ENCODE results near the gene SPATS2L. TPM values are rescaled to one million over a fixed set of nuclear protein-coding genes. Genes with fewer than 3 reads are reported as not detected.

SPATS2L gene
- total RNA-seq, 1 donor from 2014 or later, result 192 TPM

- Histone ChIP-seq H4K20me1 (ENCODE audit: insufficient read depth, low read length) (no peaks in the 10 kb centered on the region), H3K4me3 (ENCODE audit: insufficient read depth, low read depth, low read length) (no peak overlapping the region), H3K36me3 (ENCODE audit: insufficient read depth, low read length) (peaks cover 11% of the 10 kb centered on the region), H3K9ac (ENCODE audit: low read length) (no peak overlapping the region), H3K4me1 (ENCODE audit: insufficient read depth, low read length) (no peaks in the 10 kb centered on the region), H3K79me2 (ENCODE audit: insufficient read depth, low read length) (no peaks in the 10 kb centered on the region), H3K27ac (ENCODE audit: low read depth, low read length) (no peak overlapping the region), H3K4me2 (ENCODE audit: low read length) (no peak overlapping the region), H3K27me3 (ENCODE audit: insufficient read depth, low read length) (no peaks in the 10 kb centered on the region), H2AFZ (ENCODE audit: low read depth, low read length) (no peak overlapping the region), H3K9me3 (ENCODE audit: insufficient read depth, low read depth, low read length) (no peaks in the 10 kb centered on the region)
- no peak for TF ChIP-seq EZH2 (IDR thresholded peaks at IDR 0.05; ENCODE audit: insufficient read depth, low read length)
- TF ChIP-seq CTCF (IDR thresholded peaks at IDR 0.05; ENCODE audit: insufficient read depth, low read depth, low read length), result no peak
- DNase-seq (ENCODE audit: low read depth) (no peak), FAIRE-seq (no peak)
- H3K4me3 Mint-ChIP-seq (ENCODE audit: unreplicated experiment), result no peak overlapping the region
- no peaks in the 10 kb centered on the region for H3K27me3 Mint-ChIP-seq (ENCODE audit: low read depth, unreplicated experiment)
- no peak overlapping the region for H3K27ac Mint-ChIP-seq (ENCODE audit: unreplicated experiment)
- no peaks in the 10 kb centered on the region for H3K9me3 Mint-ChIP-seq (ENCODE audit: unreplicated experiment)
- peaks cover 3% of the 10 kb centered on the region for H3K4me1 Mint-ChIP-seq (ENCODE audit: low read depth, unreplicated experiment)
- peaks cover 19% of the 10 kb centered on the region for H3K36me3 Mint-ChIP-seq (ENCODE audit: low read depth, unreplicated experiment)
Observed at GRCh38 chr2:200425026-200425821, 118.7 kb downstream of the SPATS2L start.

GRCh38 chr2:200426754-200427153, 120.3 kb downstream of the SPATS2L start:
- peaks cover 6% of the 10 kb centered on the region for H3K36me3 ChIP-seq (ENCODE audit: insufficient read depth, low read length)
- H3K27ac Mint-ChIP-seq (ENCODE audit: unreplicated experiment), result no peak overlapping the region

More at GRCh38 chr2:200426754-200427153, 120.3 kb downstream of the SPATS2L start:
- no peaks in the 10 kb centered on the region for H3K9me3 ChIP-seq (ENCODE audit: insufficient read depth, low read depth, low read length)
- Mint-ChIP-seq H3K9me3 (ENCODE audit: unreplicated experiment) (no peaks in the 10 kb centered on the region), H3K4me1 (ENCODE audit: low read depth, unreplicated experiment) (peaks cover 3% of the 10 kb centered on the region), H3K27me3 (ENCODE audit: low read depth, unreplicated experiment) (no peaks in the 10 kb centered on the region), H3K4me3 (ENCODE audit: unreplicated experiment) (no peak overlapping the region), H3K36me3 (ENCODE audit: low read depth, unreplicated experiment) (peaks cover 15% of the 10 kb centered on the region)
- H3K79me2 ChIP-seq (ENCODE audit: insufficient read depth, low read length), result no peaks in the 10 kb centered on the region
- H4K20me1 ChIP-seq (ENCODE audit: insufficient read depth, low read length), result no peaks in the 10 kb centered on the region
- H3K4me1 ChIP-seq (ENCODE audit: insufficient read depth, low read length), result no peaks in the 10 kb centered on the region
- H3K4me3 ChIP-seq (ENCODE audit: insufficient read depth, low read depth, low read length), result no peak overlapping the region
- FAIRE-seq, result no peak
- H3K27ac ChIP-seq (ENCODE audit: low read depth, low read length), result no peak overlapping the region
- H3K9ac ChIP-seq (ENCODE audit: low read length), result no peak overlapping the region
- no peak overlapping the region for H2AFZ ChIP-seq (ENCODE audit: low read depth, low read length)
- DNase-seq (ENCODE audit: low read depth), result no peak
- H3K4me2 ChIP-seq (ENCODE audit: low read length), result no peak overlapping the region
- TF ChIP-seq EZH2 (IDR thresholded peaks at IDR 0.05; ENCODE audit: insufficient read depth, low read length), result no peak
- TF ChIP-seq CTCF (IDR thresholded peaks at IDR 0.05; ENCODE audit: insufficient read depth, low read depth, low read length), result no peak
- H3K27me3 ChIP-seq (ENCODE audit: insufficient read depth, low read length), result no peaks in the 10 kb centered on the region
